ENCODE data around the gene TCEAL5.

- no peak for TF ChIP-seq CTCF (IDR thresholded peaks at IDR 0.05 in 4 of 5, conservative IDR thresholded peaks at IDR 0.05 in 1 of 5)
- peak; percentile 22 to 33 for TF ChIP-seq POLR2A (IDR thresholded peaks at IDR 0.05)
These were observed 21.5 kb downstream of the TCEAL5 start, which contains the start of gene TCEAL8 for GRCh38 chrX:103254921-103255493.

All from gastrocnemius medialis (tissue), 4 donors.